GM21360 (cell line): ENCODE measurements around the gene NEGR1.

Source experiments
- ATAC-seq: cut with Tn5 transposase; IDR thresholded peaks from one replicate; pipeline ENCODE4 v1.9.1; 2021; ENCODE audit warnings: mild to moderate bottlenecking, moderate library complexity; ENCODE audit not compliant: unreplicated experiment

Gene NEGR1

DNA sequence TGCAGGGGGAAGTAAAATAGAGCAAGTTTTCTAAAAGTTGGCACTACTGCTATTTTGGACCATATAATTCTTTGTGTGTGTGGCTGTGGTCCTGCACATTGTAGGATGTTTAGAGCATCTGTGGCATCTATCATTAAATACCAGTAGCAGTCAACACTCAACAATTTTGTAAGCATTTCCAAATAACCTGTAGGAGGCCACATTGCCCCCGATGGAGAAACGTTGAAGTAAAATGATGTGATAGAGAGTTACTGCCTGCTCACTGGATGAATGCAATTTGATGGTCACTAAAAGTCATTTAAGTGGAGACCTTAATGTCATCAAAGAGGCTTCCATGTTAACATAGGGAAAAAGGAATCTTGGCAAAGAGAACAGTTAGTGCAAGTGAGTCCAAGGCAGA lies 560.8 kb downstream of the NEGR1 start:
- ATAC-seq = no peak

DNA sequence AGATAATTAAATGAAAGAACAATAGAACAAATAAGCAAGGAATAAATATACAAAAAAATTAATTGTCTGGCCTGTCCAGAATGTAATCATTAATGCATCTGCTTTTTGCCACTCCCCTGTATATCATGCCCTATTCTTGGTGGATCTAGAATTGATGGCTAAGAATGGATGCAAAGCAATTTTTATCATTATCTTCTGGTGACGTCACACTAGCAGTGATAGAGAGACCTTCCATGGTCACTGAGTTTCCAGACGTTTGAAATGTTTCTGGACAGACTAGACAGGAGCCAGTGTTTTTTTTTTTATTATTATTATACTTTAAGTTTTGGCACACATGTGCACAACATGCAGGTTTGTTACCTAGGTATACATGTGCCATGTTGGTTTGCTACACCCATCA lies 563.0 kb downstream of the NEGR1 start:
- ATAC-seq = no peak

DNA sequence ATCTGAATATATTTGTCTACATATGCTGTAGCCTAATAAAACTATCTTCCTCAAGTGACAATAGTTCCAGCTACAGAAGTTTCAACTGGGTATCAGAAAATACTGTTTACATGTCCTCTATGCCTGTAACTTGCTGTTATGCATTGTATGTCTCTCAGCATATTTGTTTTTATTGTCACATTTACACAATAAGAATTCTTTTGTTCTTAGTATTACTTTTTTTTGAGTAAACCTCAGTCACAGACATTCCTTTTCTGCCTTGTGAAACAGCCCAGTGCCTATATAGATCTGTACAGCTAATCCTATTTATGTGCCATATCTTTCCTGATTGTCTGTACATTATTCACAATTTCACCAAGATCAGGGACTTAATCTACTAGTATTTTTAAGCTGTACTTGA lies 565.2 kb downstream of the NEGR1 start:
- ATAC-seq = no peak

DNA sequence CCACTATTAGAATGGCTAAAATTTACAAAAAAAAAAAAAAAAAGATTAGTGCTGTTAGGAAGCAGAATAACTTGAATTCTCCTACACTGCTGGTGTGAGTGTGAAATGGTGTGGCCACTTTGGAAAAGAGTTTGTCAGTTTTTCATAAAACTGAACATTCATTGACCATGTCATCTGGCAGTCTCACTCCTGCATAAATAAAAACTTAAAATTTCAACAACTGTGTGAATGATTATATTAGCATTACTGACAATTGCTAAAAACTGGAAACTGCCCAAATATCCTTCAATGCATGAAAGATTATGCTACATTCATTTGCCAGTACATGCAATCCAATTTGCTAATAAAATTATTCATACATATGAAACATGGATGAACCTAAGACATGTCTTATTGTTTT lies 570.9 kb downstream of the NEGR1 start:
- no peak for ATAC-seq

DNA sequence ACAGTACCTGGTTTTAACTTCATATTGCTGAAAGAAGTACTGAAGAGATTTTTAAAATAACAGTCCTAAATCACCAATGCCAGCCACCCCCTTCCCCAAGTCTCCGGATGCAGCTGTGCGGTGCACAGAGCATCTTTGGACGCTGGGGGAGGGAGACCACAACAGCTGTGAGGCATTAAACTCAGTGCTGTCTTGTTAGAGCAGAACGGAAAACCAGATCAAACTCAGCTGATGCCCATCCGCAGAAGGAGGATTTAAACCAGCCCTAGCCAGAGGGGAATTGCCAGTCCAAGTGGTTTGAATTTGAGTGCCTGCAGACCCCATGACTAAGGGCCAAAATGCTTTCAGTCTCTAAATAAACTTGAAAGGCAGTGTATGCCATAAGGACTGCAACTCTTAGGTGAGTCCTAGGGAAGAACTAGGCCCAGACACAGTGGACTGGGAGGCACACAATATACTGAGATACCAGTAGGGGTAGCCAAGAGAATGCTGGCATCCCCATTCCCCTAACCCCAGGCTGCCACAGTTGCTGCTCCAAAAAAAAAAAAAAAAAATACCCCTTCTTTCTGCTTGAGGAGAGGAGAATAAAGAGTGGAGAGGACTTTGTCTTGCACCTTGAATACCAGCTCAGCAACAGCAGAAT lies 576.2 kb downstream of the NEGR1 start:
- no peak for ATAC-seq

DNA sequence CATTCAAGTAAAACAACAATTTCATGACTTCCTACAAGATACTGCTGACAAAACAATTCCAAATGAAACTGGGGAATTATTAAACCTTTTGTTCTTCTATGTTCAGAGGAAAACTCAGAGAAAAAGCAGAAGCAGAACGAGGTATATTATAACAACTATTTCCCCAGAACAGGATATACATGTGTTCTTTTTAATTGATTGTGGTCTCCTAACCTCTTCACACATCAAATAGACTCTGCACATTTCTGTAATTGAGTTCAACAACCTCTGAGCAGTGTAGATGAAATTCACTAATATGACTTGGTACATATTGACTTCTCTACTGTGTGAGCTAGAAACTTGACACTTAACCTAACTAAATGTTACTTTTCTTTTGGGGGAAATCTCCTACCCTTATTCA lies 584.2 kb downstream of the NEGR1 start:
- no peak for ATAC-seq

DNA sequence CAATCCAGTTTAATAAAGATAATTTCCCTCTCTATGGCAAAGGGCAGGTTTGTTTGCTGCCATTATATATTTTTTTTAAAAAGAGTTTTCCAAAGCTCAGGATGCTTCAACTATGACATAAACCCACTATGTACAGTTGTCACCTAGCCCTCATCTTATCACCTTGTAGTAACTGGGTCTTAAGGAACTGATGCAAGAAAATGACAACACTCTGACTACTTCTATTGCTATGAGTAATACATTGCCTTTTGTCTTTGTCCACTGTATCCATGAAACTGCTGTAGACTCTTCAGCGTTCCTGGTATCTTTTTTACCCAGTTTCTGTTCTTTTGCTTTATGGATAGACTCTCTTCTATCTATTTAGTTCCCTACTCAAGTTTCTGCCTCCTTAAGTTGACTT lies 586.5 kb downstream of the NEGR1 start:
- ATAC-seq = no peak

DNA sequence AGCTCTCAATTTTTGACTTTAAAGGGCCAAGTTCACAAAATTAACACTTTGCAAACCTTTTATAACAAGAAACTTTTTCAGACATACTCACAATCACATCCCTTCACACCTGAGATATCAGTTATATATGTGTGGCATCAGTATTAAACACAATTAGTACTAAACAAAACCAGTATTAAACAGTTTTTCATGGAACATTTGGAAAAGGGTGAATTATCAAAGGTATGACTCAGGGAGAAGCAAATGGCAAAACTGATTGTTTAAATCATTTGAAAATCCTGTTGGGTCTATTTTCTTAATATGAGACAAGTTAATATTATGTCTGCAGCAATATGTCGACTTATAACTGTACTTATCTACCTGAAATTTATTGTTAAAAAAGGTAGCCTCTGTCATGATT lies 587.3 kb downstream of the NEGR1 start:
- ATAC-seq = no peak

DNA sequence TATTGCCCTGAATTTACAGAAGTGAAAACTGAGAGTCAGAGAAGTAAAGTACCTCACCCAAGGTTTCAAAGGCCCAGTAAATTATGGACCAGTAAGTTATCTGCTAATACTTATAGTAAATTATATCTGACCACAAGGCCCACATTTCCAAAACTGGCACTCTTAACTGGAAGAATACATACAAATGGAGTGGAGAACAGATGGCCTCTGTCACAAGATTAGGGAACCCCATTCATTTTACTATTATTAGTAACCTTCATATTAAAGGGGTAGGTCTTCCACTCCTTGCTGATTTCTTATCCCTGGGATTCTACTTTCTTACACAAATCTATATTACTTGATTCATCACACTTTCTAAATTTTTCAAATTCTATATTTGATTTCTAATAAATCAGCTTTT lies 588.8 kb downstream of the NEGR1 start:
- ATAC-seq = no peak

DNA sequence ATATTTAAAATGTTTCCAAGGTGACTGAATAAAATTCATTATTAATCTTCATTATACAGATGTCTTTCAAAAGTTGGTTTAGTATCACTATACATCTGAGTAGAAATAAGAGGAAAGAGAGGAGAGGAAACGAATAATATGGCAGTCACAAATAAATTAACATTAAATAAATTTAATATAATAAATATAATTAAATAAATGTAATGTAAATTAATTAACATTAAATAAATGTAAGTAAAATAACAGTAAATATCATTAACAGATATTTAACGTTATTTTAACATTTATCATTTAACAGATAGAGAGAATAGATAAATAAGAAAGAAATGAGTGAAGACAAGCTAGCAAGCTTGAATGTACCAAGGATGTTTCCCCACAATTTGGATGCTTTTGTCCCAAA lies 592.7 kb downstream of the NEGR1 start:
- ATAC-seq = no peak

DNA sequence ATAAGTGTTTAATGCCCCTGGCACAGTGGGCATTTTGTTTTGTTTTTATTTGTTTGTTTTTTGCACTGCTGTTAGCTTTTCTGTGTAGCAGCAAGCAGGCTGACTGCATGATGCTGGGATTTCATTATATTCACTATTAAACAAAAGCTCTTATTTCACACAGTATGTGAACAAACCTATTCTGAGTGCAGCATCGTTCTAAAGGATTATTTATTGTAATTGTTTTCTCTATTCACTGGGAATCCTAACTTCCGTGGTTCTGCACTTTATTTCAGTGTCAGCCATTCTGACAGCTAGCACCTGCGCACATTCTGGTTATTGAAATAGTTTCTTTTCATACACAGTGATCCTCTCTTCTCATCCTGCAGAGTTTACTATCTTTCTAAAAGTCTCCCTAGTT lies 595.0 kb downstream of the NEGR1 start:
- no peak for ATAC-seq

DNA sequence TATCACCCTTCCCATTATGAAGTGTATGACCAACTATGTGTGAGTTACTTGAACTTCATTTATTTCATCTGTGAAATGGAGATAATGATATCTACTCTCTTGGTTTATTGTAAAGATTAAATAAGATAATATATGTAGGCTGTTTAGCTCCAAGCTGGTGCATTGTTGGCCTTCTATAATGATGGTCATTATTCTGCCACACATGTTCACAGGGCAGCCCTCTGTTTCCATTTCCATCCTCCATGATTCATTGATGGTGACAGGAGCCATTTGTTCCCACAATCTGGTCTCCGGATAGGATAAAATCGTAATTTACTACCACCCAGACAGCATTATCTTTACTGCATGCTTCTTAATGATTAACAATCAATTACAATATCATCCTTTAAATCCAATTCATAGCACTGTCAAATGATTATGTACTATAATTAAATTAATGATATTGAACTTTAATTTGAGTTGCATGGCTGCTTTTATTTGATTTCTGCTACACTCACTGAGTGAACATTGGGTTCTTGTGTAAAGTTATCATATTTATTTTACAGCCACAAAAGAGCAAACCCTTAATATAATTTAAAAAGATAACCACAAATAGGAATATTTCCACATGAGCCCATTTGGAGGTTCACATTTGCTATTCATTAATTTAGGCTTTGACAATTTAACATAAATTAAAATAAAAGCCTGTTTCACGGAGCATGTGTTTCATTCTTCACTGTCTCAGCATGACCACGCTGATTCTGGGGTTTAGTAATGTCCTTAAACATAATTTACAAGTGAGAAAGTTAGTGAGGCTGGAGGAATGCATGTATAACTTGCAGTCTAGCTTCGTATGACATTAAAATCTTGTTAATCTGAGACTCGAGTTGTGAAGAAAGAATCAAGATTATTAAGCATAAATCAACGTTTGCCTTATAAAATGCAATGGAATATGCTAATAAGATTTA lies 605.1 kb downstream of the NEGR1 start:
- no peak for ATAC-seq

DNA sequence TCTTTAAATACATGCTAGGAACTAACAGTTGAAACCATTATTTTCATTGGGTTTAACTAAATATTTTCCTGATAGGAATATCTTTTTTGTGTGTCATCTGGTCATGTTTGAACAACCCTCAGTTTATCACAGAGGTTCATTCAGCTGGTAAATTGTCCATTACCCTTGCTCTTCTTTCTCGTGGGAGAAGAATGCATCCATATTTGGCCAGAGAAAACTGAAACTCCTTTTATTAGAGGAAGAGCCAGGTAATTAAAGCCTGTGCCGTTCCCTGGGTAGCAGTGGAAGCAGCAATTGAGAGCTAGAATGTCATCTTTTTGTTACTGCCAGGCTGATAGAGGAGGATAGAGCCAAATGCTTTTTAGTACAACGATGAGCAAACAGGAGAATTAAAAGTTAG lies 614.3 kb downstream of the NEGR1 start:
- no peak for ATAC-seq

DNA sequence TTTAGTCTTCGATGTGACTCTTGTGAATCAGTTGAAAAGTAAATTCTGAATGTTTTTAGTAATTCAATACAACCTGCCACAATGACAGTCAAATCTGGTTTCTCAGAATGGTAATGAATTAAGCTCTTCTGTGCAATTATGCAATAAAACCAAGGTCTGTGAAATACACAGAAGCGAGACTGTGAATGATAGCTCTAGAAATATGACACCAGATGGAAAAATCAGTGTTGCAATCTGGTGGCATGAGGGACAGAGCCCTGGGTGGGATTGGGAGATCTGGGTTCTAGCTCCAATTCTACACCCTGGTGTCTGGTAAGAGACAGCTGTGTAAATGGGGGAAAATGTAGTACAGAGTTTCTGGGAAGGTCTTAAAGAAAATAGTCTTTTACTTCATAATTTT lies 615.1 kb downstream of the NEGR1 start:
- ATAC-seq = no peak

DNA sequence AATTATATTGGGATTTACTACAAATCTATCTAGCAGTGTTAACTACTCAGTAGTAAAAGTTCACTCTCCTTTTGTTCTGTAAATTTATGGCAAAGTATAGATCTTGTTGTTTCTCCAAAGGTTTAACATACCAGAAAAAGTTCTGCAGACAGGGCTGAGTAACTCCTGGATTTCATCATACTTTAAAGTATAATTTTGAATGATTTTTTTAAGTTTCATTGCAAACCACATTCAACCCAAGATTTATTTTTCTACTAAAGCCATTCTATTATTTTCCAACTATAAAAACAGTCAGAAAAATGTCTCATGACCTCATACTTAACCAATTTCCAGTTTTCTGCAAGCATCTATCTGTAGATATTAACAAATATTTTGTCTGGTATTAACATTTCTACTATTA lies 615.7 kb downstream of the NEGR1 start:
- ATAC-seq = no peak

DNA sequence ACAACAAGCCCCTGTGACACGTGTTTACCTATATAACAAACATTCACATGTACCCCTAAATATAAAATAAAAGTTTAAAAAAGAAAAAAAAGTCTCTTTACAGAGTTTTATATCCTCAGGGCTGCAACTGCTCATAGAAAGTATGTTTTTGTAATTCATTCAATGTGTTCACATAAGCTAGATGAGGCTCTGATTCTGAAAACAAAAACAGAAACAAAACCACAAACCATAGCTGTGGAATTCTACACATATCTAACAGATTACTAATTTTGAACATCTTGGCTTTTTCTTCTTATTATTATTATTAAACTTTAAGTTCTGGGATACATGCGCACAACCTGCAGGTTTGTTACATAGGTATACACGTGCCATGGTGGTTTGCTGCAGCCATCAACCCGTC lies 621.9 kb downstream of the NEGR1 start:
- no peak for ATAC-seq

DNA sequence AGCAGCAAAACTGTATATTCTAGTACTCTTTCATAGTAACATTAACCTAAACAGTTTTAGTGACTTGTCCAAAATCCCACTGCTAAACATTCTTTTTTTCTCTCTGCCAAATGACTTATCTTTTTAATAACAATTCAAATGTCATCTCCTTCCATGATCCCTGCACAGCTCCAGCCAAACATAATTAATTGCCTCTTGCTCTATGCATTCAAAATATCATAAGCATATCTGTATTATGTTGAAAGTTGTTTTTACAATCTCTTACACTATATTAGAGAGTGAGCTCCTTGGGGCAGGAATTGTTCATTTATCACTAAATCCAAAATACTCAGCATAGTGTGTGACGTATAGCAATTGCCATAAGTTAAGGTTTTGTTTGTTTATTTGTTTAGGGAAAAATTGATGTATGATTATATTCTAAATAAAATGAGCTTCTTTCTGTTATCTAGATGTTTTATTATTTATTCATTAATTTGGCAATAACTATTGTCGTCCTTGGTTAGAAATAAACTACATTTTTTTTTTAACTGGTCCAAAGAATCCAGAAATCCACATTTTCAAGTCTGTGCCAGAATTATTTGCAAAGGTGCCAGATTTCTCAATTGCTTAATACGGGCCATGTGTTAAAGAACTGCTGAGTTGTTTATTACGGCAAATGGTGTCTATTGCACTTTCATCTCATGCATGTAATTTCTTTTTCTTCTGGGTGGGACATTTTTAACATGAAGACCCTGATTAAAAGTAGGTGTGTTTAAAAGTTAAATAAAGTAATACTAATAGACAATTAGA lies 624.3 kb downstream of the NEGR1 start:
- no peak for ATAC-seq

DNA sequence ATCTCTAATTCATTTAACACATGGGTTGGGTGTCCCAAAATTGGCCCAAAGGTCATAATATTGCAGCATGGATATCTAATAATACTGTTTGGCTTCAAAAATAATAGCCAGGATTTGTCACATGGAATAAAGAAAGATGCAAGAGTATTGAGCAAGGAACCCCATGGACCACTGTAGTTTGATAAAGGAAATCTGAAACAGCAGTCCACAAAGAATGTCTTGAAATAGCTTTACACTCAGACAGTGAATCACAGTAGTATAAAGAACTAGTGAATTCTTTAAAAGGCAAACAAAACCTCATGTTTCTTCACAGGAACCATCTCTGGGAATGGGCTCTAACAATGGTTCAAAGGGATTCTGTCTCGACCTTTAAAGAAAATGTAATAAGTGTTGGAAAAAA lies 625.4 kb downstream of the NEGR1 start:
- no peak for ATAC-seq

DNA sequence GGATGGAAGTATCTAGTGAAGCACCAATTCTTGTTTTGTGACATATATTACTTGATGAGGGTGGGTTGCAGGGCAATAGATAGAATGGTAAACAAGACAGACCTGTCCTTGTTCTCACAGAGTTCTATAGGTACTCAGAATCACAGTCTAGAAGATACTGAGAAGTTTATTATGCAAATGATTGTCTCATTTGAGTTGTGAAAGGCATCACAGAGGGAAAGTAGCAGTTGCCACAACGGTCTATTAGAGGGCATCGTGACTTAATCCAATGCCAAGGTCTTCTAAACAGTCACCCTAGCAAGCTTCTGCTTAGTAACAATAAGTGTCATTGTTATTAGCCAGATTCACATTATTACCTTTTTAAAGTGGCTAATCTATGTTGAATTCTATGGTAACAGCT lies 626.7 kb downstream of the NEGR1 start:
- ATAC-seq = no peak

DNA sequence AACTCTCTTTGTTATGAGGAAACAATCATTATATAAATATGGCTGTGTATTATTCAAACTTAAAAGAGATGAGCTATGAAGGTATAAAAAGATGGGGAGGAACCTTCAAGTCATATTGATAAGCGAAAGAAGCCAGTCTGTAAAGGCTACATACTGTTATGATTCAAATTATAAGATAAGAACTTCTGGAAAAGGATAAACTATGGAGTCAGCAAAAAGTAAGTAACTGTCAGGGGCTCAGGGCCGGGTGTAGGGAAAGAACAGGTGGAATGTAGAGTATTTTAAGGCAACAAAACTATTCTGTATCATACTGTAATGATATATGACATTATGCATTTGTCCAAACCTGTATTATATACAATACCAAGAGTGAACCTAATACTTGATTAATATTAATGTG lies 628.4 kb downstream of the NEGR1 start:
- ATAC-seq = no peak

DNA sequence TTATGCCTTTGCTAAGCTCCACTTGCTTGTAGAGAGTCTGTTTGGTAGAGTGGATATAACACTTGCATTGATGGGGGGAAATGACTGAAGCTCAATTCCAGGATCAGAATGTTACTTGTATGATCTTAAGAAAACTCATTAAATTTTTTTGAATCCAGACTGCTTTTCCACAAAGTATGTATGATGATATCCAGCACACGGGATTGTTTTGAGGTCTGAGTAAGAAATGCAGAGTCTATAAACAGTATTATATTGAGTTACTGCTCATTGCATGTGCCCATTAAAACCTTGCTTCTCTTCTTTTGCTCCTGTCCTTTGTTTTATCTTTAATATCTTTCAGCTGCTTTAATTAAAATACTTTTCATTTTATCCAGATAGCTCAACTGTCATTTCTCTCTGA lies 631.1 kb downstream of the NEGR1 start:
- ATAC-seq = no peak

DNA sequence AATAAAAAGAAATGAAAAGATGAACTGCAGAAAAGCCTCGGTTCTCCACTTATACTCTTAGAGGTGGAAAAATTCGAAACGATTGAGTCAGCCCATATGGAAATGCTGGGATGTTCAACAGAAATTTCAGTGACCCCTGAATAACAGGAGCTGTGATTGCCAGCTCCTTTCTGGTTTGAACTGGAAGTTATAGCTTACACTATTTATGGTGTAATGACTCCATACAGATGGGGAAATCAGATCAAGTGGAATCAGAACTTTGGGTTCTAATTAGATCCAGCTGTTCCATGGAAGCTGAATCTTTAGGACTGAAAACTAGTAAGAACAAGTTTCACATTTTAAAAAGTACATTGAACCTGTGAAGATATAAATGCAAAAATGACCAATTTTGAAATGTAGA lies 632.2 kb downstream of the NEGR1 start:
- no peak for ATAC-seq
